Occipital lobe (tissue), 3 donors: ENCODE results near the gene SRY. TPM values are rescaled to one million over a fixed set of nuclear protein-coding genes. Genes with fewer than 3 reads are reported as not detected.
"Not testable (repeated sequence)": the region's sequence is repeated elsewhere in the genome, so short reads cannot be mapped to it uniquely, and the experiment has no call there.

Source experiments
- DNase-seq: peaks from one replicate; lab custom pipeline; 2025; lab: John Stamatoyannopoulos, UW
- small RNA-seq: library from RNA; depleted of rRNA; stranded (forward); fragments of <200 nt; gene quantifications from one replicate; pipeline ENCODE3, GENCODE V24; 2014
- total RNA-seq: library from RNA; depleted of rRNA; stranded (reverse); fragments of >200 nt; gene quantifications from one replicate; pipeline ENCODE4 v1.2.3, GENCODE V29; 2014

Gene SRY
- not detected for total RNA-seq

DNA sequence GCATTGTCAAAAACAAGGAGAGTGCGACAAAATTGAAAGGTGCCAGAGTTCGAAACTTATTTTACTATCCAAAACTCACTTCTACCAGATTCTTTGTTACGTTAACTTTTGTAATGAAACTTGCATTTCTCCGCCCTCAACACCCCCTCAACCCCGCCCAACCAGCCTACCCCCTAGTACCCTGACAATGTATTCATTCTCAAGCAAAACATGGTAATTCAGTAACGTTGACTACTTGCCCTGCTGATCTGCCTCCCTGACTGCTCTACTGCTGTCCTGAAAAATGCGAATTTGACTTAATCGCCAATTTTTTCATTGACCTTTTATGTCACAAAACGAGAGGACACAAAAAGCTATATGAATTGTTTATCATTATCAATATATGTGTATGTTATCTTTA is at the start of gene SRY:
SRY (minus strand) TSS at position 83 of the 400 bp plus-strand sequence; CDS start at position 4, 79 bp downstream.
- DNase-seq = no peak

DNA sequence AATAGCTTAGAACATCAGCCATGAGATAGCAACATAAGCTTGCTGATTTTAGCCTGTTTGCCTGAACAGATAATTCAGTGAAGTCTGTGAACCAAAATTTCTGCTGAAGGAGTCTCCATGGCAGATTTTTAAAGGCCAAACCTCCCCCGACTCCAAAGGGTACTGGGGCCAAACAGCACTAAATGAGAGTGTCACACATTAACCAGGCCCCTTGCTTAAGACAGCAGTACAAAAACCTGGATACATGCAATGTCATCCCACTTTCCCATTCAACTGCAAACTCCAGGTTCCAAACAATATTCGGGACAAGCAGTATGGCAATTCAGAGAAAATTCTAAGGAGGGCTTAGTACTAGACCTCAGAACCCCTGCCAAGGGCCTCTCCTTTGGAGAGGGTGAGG is 49.6 kb upstream of the SRY start:
- DNase-seq = no peak

DNA sequence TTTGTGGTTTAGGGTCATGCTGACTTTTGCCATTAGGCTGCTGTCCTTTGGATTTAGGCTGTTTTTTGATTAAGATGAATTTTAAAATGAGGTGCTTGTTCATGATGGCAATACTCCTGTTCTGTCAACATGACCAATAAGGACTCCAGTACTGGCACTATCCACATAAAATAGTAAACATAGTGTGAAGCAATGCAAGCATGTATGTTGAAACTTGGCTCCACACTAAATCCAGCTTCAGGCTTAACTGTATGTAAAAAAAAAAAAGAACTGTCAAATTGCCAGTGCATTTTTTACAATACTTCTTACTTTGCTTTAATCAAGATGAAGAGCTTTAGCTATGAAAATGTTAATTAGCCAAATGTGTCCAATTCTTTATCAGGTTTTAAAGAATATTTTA is 47.7 kb upstream of the SRY start:
- no peak for DNase-seq

- DNase-seq = no peak
These were observed 41.0 kb upstream of the SRY start for GRCh38 chrY:2828497-2828896.

DNA sequence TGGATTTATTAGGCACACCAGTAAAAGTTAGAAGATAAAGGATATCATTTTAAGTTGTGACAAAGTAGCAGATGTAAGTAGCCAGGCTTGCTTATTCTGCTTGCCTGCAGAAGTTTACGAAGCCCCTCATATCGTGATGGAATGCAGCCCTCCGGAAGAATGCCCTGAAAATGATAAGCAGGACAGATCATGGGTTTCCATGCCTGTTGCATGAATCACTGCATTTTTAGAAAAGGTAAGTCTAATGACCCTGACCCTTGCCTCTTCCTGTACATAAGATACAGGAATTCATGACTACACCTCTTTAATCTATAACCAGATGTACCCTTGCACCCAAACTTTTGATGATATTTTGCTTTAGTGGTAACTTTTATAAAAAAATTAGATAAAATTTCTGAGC is 37.0 kb upstream of the SRY start:
- DNase-seq = no peak

DNA sequence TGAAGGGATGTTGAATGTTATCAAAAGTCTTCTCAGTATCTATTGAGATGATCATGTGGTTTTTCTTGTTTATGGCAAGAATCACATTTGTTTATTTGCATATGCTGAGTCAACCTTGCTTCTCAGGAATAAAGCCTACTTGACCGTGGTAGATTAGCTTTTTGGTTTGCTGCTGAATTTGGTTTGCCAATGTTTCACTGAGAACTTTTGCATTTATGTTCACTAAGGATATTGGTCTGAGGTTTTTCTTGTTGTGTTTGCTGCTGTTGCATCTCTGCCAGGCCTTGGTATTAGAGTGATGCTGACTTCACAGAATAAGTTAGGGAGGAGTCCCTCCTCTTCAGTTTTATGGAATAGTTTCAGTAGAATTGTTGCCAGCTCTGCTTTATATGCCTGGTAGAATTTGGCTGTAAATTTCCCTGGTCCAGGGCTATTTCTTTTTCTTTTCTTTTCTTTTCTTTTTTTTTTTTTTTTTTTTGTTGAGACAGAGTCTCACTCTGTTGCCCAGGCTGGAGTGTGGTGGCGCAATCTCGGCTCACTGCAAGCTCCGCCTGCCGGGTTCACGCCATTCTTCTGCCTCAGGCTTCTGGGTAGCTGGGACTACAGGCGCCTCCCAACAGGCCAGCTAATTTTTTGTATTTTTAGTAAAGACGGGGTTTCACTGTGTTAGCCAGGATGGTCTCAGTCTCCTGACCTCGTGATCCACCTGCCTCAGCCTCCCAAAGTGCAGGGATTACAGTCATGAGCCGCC is 29.8 kb upstream of the SRY start:
- DNase-seq = not testable (repeated sequence)

DNA sequence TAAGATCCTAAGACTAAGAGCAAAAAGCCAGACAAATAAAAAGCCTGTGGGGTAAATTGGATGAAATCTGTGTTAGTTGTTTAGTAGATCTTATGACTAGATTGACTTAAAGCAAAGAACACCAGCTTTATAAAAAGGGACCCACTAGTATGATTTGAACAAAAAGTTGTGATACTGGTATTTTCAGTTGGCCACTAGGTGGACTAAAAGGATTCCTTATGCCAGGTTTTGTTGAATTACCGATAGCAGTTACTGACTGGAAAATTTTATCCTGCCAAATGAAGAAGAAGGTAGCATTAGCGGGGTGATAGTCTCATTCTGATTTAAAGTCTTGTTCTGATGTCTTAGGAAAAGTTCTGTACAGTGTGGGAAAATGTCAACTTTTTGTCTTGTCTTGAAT is 12.8 kb upstream of the SRY start:
- no peak for DNase-seq

GRCh38 chrY:2797991-2798390 is 10.5 kb upstream of the SRY start:
- DNase-seq = no peak

GRCh38 chrY:2796977-2797523 is 9.6 kb upstream of the SRY start:
- no peak for DNase-seq

DNA sequence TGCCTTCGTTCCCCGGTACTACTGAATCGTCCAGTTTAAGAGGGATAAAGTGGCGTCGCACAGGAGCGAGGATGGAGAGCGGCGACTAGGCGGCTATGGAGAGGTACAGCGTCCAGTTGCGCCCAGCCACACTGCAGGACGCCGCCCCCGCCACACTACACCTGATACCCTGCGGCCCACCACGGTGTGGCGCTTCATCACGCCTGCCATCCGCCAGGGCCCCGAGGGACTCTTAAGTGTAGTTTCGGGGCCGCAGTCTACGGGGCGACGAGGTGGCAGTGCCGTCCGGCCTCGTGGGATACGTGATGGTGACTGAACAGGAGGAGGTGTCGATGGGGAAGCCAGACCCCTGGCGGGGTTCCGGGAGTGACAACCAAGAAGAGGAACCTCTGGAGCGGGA is 2.3 kb upstream of the SRY start:
- DNase-seq = no peak

DNA sequence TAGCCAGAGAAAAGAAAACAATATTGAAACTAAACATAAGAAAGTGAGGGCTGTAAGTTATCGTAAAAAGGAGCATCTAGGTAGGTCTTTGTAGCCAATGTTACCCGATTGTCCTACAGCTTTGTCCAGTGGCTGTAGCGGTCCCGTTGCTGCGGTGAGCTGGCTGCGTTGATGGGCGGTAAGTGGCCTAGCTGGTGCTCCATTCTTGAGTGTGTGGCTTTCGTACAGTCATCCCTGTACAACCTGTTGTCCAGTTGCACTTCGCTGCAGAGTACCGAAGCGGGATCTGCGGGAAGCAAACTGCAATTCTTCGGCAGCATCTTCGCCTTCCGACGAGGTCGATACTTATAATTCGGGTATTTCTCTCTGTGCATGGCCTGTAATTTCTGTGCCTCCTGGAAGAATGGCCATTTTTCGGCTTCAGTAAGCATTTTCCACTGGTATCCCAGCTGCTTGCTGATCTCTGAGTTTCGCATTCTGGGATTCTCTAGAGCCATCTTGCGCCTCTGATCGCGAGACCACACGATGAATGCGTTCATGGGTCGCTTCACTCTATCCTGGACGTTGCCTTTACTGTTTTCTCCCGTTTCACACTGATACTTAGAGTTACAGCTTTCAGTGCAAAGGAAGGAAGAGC is 488 bp downstream of the SRY start:
- no peak for DNase-seq

Small RNAs within 50 kb of the gene (small RNA-seq; reads per million reads assigned to genes)
- not detected for gene RNU6-1334P
- not detected for gene TOMM22P2

Other genes starting within 250 kb of the SRY start
- not detected for gene RPS4Y1, start 53.9 kb upstream of the SRY start, total RNA-seq
- gene ZFY, start 147.7 kb upstream of the SRY start, total RNA-seq = not detected